Measurements from ENCODE around the gene CDH4. TPM values are rescaled to one million over a fixed set of nuclear protein-coding genes. Genes with fewer than 3 reads are reported as not detected.

Gene CDH4
- total and polyA plus RNA-seq, 12 donors, result 0.04 to 0.25 (median 0.08) TPM; not detected in 5

- no peaks in the 10 kb centered on the region for H3K9me3 ChIP-seq
- H3K27me3 ChIP-seq, result peaks cover 0 to 28% (median 0%) of the 10 kb centered on the region in 7 donors
- TF ChIP-seq CTCF (IDR thresholded peaks at IDR 0.05), result no peak
- 75 to 80% methylated on average over 13 of the region's 13 CpGs for whole genome bisulfite sequencing, 2 donors
- no peak for ATAC-seq
- intact Hi-C loops (cut with DNase I), result no loop called here
- H3K36me3 ChIP-seq, result no peaks in the 10 kb centered on the region
- H3K27ac ChIP-seq, result no peak overlapping the region
- DNase-seq, result no peak
- peaks cover 0 to 3% (median 0%) of the 10 kb centered on the region in 9 donors for H3K4me1 ChIP-seq
- H3K4me3 ChIP-seq, result no peak overlapping the region
Observed at GRCh38 chr20:61662968-61663331, 410.9 kb downstream of the CDH4 start.

GRCh38 chr20:61663521-61664425 lies 411.7 kb downstream of the CDH4 start:
- Histone ChIP-seq H3K9me3 (no peaks in the 10 kb centered on the region), H3K4me3 (no peak overlapping the region), H3K27ac (no peak overlapping the region), H3K27me3 (peaks cover 0 to 28% (median 0%) of the 10 kb centered on the region in 7 donors), H3K36me3 (no peaks in the 10 kb centered on the region), H3K4me1 (peaks cover 0 to 3% (median 0%) of the 10 kb centered on the region in 9 donors)
- WGBS, 2 donors, result 88 to 89% methylated on average over 30 of the region's 30 CpGs
- DNase-seq (no peak), ATAC-seq (no peak)
- no peak for TF ChIP-seq CTCF (IDR thresholded peaks at IDR 0.05)
- intact Hi-C loops (cut with DNase I), result no loop called here

GRCh38 chr20:61664556-61665320 lies 412.7 kb downstream of the CDH4 start:
- TF ChIP-seq CTCF (IDR thresholded peaks at IDR 0.05), result no peak
- intact Hi-C loops (cut with DNase I), result no loop called here
- Histone ChIP-seq H3K4me3 (no peak overlapping the region), H3K4me1 (peaks cover 0 to 3% (median 0%) of the 10 kb centered on the region in 9 donors), H3K27me3 (peaks cover 0 to 34% (median 0%) of the 10 kb centered on the region in 7 donors), H3K9me3 (no peaks in the 10 kb centered on the region), H3K36me3 (no peaks in the 10 kb centered on the region), H3K27ac (no peak overlapping the region)
- ATAC-seq (peak in 1 of 8 donors; percentile 55), DNase-seq (no peak)
- 41 to 61% methylated on average over 19 to 20 of the region's 20 CpGs for WGBS, 2 donors

Measured in heart right ventricle (tissue), 16 donors.